Neural progenitor cell (in vitro differentiated cells): ENCODE data around the gene MYLK. TPM values are rescaled to one million over a fixed set of nuclear protein-coding genes. Genes with fewer than 3 reads are reported as not detected.

Experiments
- DNase-seq: peaks from one replicate; pipeline ENCODE4 v3.0.0-alpha.2; 2016; ENCODE audit warnings: low spot score
- H2AFZ ChIP-seq: fragments of 200-600 bp; sonication (generic); replicated peaks from 2 replicates; pipeline ENCODE4 v1.6.1; 2016; ENCODE audit warnings: antibody characterized with exemption
- H3F3A ChIP-seq: fragments of 200-600 bp; sonication (generic); 2 replicates; pipeline ENCODE4 v1.6.1; 2016; ENCODE audit warnings: antibody characterized with exemption, low read depth
- H3K27ac ChIP-seq: fragments of 200-600 bp; sonication (generic); 2 replicates; pipeline ENCODE4 v1.5.1; 2016; ENCODE audit warnings: mild to moderate bottlenecking
- H3K27me3 ChIP-seq: fragments of 200-600 bp; sonication (generic); 2 replicates; pipeline ENCODE4 v1.6.1; 2016; ENCODE audit warnings: mild to moderate bottlenecking, moderate library complexity
- H3K36me3 ChIP-seq: fragments of 200-600 bp; sonication (generic); 2 replicates; pipeline ENCODE4 v1.5.1; 2016
- H3K4me1 ChIP-seq: fragments of 200-600 bp; sonication (generic); 2 replicates; pipeline ENCODE4 v1.6.1; 2016; ENCODE audit warnings: mixed run types
- H3K4me2 ChIP-seq: fragments of 200-600 bp; sonication (generic); 2 replicates; pipeline ENCODE4 v1.6.1; 2016
- H3K4me3 ChIP-seq: fragments of 200-600 bp; sonication (generic); 2 replicates; pipeline ENCODE4 v1.5.1; 2016
- H3K79me2 ChIP-seq: fragments of 200-600 bp; sonication (generic); 2 replicates; pipeline ENCODE4 v1.6.1; 2016; ENCODE audit warnings: low read depth
- H3K9ac ChIP-seq: fragments of 200-600 bp; sonication (generic); 2 replicates; pipeline ENCODE4 v1.6.1; 2016
- H3K9me3 ChIP-seq: fragments of 200-600 bp; sonication (generic); 2 replicates; pipeline ENCODE4 v1.5.1; 2016; ENCODE audit warnings: low read depth
- H4K20me1 ChIP-seq: fragments of 200-600 bp; sonication (generic); 2 replicates; pipeline ENCODE4 v1.6.1; 2016; ENCODE audit warnings: low read depth
- H3K27ac Mint-ChIP-seq: 3 replicates; pipeline ENCODE4 v1.8.0; 2021; ENCODE audit warnings: mixed read lengths
- H3K27me3 Mint-ChIP-seq: 2 replicates; pipeline ENCODE4 v1.8.0; 2022; ENCODE audit warnings: low read depth, mild to moderate bottlenecking, inconsistent platforms, moderate library complexity, mixed read lengths; ENCODE audit not compliant: insufficient read depth
- H3K36me3 Mint-ChIP-seq: 3 replicates; pipeline ENCODE4 v1.8.0; 2021; ENCODE audit warnings: mixed read lengths
- H3K4me1 Mint-ChIP-seq: 3 replicates; pipeline ENCODE4 v1.8.0; 2021; ENCODE audit warnings: mixed read lengths
- H3K4me3 Mint-ChIP-seq: 3 replicates; pipeline ENCODE4 v1.8.0; 2021; ENCODE audit warnings: mild to moderate bottlenecking, moderate library complexity, mixed read lengths
- H3K9me3 Mint-ChIP-seq: 3 replicates; pipeline ENCODE4 v1.8.0; 2020; ENCODE audit warnings: mixed read lengths
- CTCF ChIP-seq: fragments of 200-600 bp; sonication (generic); IDR thresholded peaks from 2 replicates; pipeline ENCODE4 v1.5.1; 2017; ENCODE audit warnings: antibody characterized with exemption, mild to moderate bottlenecking
- EZH2 ChIP-seq: fragments of 200-600 bp; sonication (generic); IDR thresholded peaks from 2 replicates; pipeline ENCODE4 v1.6.1; 2017; ENCODE audit warnings: antibody characterized with exemption, mild to moderate bottlenecking, moderate library complexity
- EZH2phosphoT487 ChIP-seq: fragments of 200-600 bp; sonication (generic); IDR thresholded peaks from 2 replicates; pipeline ENCODE4 v1.6.1; 2017; ENCODE audit warnings: antibody characterized with exemption
- total RNA-seq: library from RNA; depleted of rRNA; stranded (reverse); fragments of >200 nt; gene quantifications from 2 replicates; pipeline ENCODE4 v1.2.3, GENCODE V29; 2015; ENCODE audit warnings: low replicate concordance

The MYLK gene
- total RNA-seq, 1 donor from 2014 or later: 28.4 TPM

GRCh38 chr3:123837858-123838257 is 46.3 kb downstream of the MYLK start:
- Mint-ChIP-seq H3K4me1 (peaks cover 9% of the 10 kb centered on the region), H3K36me3 (peaks cover 57% of the 10 kb centered on the region), H3K27me3 (no peaks in the 10 kb centered on the region), H3K9me3 (peaks cover 73% of the 10 kb centered on the region), H3K27ac (no peak overlapping the region), H3K4me3 (no peak overlapping the region)
- DNase-seq: no peak
- peaks cover 24% of the 10 kb centered on the region for H3K9me3 ChIP-seq
- H3K4me3 ChIP-seq: no peak overlapping the region
- no peaks in the 10 kb centered on the region for H4K20me1 ChIP-seq
- TF ChIP-seq EZH2phosphoT487: no peak
- no peak for TF ChIP-seq EZH2
- TF ChIP-seq CTCF: no peak
- peaks cover 9% of the 10 kb centered on the region for H3F3A ChIP-seq
- H3K4me1 ChIP-seq: peaks cover 6% of the 10 kb centered on the region
- H3K27me3 ChIP-seq: no peaks in the 10 kb centered on the region
- H3K9ac ChIP-seq: no peak overlapping the region
- H3K36me3 ChIP-seq: peaks cover 28% of the 10 kb centered on the region
- H2AFZ ChIP-seq: no peak overlapping the region
- H3K79me2 ChIP-seq: peaks cover 23% of the 10 kb centered on the region
- H3K4me2 ChIP-seq: no peak overlapping the region
- no peak overlapping the region for H3K27ac ChIP-seq

DNA sequence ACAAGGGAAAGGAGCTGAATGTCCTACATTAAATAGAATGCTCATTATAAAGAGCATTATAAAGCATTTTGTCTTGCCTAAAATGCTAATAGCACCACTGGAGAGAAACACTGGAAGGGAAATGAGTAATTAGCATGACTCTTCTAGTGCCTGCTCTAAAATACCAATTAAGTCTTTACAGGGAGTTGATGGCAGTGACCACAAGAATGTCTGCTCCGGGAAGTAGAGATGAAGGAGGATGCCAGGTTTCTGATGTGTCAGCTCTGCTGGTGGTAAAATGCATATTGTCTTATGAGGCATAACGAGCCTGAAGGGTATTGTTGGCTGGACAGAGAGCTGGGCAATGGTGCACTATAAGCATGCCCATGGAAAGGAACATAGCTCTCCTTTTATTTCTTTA is 49.5 kb downstream of the MYLK start:
- H3K27me3 ChIP-seq: no peaks in the 10 kb centered on the region
- DNase-seq: no peak
- H3K36me3 ChIP-seq: peaks cover 8% of the 10 kb centered on the region
- Mint-ChIP-seq H3K27me3 (no peaks in the 10 kb centered on the region), H3K9me3 (peaks cover 48% of the 10 kb centered on the region), H3K4me3 (no peak overlapping the region), H3K36me3 (peaks cover 60% of the 10 kb centered on the region), H3K27ac (no peak overlapping the region), H3K4me1 (peaks cover 31% of the 10 kb centered on the region)
- no peak overlapping the region for H3K27ac ChIP-seq
- H3K4me1 ChIP-seq: no peaks in the 10 kb centered on the region
- peaks cover 12% of the 10 kb centered on the region for H3K79me2 ChIP-seq
- peaks cover 8% of the 10 kb centered on the region for H3K9me3 ChIP-seq
- no peak overlapping the region for H3K9ac ChIP-seq
- no peak overlapping the region for H3K4me3 ChIP-seq
- no peaks in the 10 kb centered on the region for H4K20me1 ChIP-seq
- H3K4me2 ChIP-seq: no peak overlapping the region
- TF ChIP-seq CTCF (no peak), EZH2 (no peak), EZH2phosphoT487 (no peak)
- no peaks in the 10 kb centered on the region for H3F3A ChIP-seq
- H2AFZ ChIP-seq: no peak overlapping the region

DNA sequence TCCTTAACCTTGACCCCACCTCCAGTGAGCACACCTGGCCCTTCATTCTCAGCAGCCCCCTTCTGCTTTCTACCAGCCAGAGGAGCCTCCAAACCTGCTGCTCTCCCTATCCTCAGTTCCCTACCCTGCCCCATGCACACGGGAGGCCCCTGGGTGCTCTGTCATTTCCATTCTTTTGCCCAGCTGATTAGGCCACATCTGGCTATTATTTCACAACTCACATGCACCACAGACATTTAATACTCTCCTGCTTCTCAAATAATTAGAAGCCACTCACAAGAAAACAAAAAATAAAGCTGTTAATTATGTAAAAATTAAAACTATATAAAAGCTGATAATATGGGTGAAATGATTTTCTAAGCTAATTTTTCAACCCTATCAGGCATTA is 50.7 kb downstream of the MYLK start:
- DNase-seq: no peak

More for the DNA sequence above, 50.7 kb downstream of the MYLK start:
- no peak overlapping the region for H3K4me3 Mint-ChIP-seq
- H3K4me1 Mint-ChIP-seq: peaks cover 34% of the 10 kb centered on the region
- Histone ChIP-seq H3K27ac (no peak overlapping the region), H3K27me3 (no peaks in the 10 kb centered on the region), H3K9ac (no peak overlapping the region), H3K9me3 (peaks cover 17% of the 10 kb centered on the region), H2AFZ (no peak overlapping the region), H3K4me1 (no peaks in the 10 kb centered on the region), H3K4me3 (no peak overlapping the region), H3K36me3 (peaks cover 17% of the 10 kb centered on the region), H3K79me2 (peaks cover 6% of the 10 kb centered on the region), H4K20me1 (no peaks in the 10 kb centered on the region), H3K4me2 (no peak overlapping the region), H3F3A (no peaks in the 10 kb centered on the region)
- peaks cover 47% of the 10 kb centered on the region for H3K9me3 Mint-ChIP-seq
- no peak for TF ChIP-seq EZH2phosphoT487
- TF ChIP-seq EZH2: no peak
- no peak for TF ChIP-seq CTCF
- H3K27ac Mint-ChIP-seq: no peak overlapping the region
- H3K36me3 Mint-ChIP-seq: peaks cover 62% of the 10 kb centered on the region
- no peaks in the 10 kb centered on the region for H3K27me3 Mint-ChIP-seq
